ENCODE results near the gene ABHD10.

- TF ChIP-seq CTCF (IDR thresholded peaks at IDR 0.05) (no peak), EZH2 (IDR thresholded peaks at IDR 0.05) (no peak)
These were observed 38.3 kb downstream of the ABHD10 start for GRCh38 chr3:112017091-112017490.
